ENCODE results near the gene DCDC2B.

The DCDC2B gene

GRCh38 chr1:32184650-32185049 is 24.2 kb upstream of the DCDC2B start:
- H3K79me2 ChIP-seq (ENCODE audit: low read length) = peaks cover 73% of the 10 kb centered on the region
- no peaks in the 10 kb centered on the region for H3K27me3 ChIP-seq (replicated peaks; ENCODE audit: insufficient read depth, low read length)
- H3F3A ChIP-seq (ENCODE audit: insufficient read depth, low read length) = peaks cover 4% of the 10 kb centered on the region; the same call in 1 of the 2 replicates
- no peaks in the 10 kb centered on the region for H3K9me2 ChIP-seq (replicated peaks; ENCODE audit: insufficient read depth, low read length)
- H3K9me3 ChIP-seq (replicated peaks; ENCODE audit: insufficient read depth, low read length) = no peaks in the 10 kb centered on the region
- no peak overlapping the region for H2AFZ ChIP-seq (ENCODE audit: low read length)
- no peak overlapping the region for H3K4me3 ChIP-seq (ENCODE audit: low read length)
- no peak overlapping the region for H3K9ac ChIP-seq (ENCODE audit: low read length)
- no peak for DNase-seq
- H3K4me1 ChIP-seq (ENCODE audit: low read length) = peaks cover 8% of the 10 kb centered on the region; the same call in 1 of the 2 replicates
- no peak overlapping the region for H3K27ac ChIP-seq (ENCODE audit: low read length)
- H3K36me3 ChIP-seq (replicated peaks; ENCODE audit: insufficient read depth, low read length) = peaks cover 26% of the 10 kb centered on the region
- TF ChIP-seq EZH2 (optimal IDR thresholded peaks at IDR 0.05; ENCODE audit: low read depth, low read length) (no peak), CTCF (IDR thresholded peaks at IDR 0.05; ENCODE audit: low read length) (no peak)
- no peak overlapping the region for H3K4me2 ChIP-seq (ENCODE audit: low read depth, low read length)
- H4K20me1 ChIP-seq (ENCODE audit: insufficient read depth, low read length) = no peaks in the 10 kb centered on the region

- no peak for DNase-seq
- Histone ChIP-seq H3K9me2 (replicated peaks; ENCODE audit: insufficient read depth, low read length) (no peaks in the 10 kb centered on the region), H2AFZ (ENCODE audit: low read length) (no peak overlapping the region), H3K4me2 (ENCODE audit: low read depth, low read length) (no peak overlapping the region), H3K27me3 (replicated peaks; ENCODE audit: insufficient read depth, low read length) (no peaks in the 10 kb centered on the region), H4K20me1 (ENCODE audit: insufficient read depth, low read length) (no peaks in the 10 kb centered on the region), H3K4me1 (ENCODE audit: low read length) (peaks cover 1% of the 10 kb centered on the region; the same call in 1 of the 2 replicates), H3K79me2 (ENCODE audit: low read length) (peaks cover 60% of the 10 kb centered on the region), H3K27ac (ENCODE audit: low read length) (no peak overlapping the region), H3K36me3 (replicated peaks; ENCODE audit: insufficient read depth, low read length) (peaks cover 24% of the 10 kb centered on the region), H3K4me3 (ENCODE audit: low read length) (no peak overlapping the region), H3F3A (ENCODE audit: insufficient read depth, low read length) (no peaks in the 10 kb centered on the region), H3K9me3 (replicated peaks; ENCODE audit: insufficient read depth, low read length) (no peaks in the 10 kb centered on the region), H3K9ac (ENCODE audit: low read length) (no peak overlapping the region)
- no peak for TF ChIP-seq EZH2 (optimal IDR thresholded peaks at IDR 0.05; ENCODE audit: low read depth, low read length)
- TF ChIP-seq EZH2phosphoT487 (IDR thresholded peaks at IDR 0.05; ENCODE audit: low read length) = no peak
- TF ChIP-seq CTCF (IDR thresholded peaks at IDR 0.05; ENCODE audit: low read length) = no peak
Observed at GRCh38 chr1:32186077-32186476, 22.8 kb upstream of the DCDC2B start.

- no peaks in the 10 kb centered on the region for H4K20me1 ChIP-seq (ENCODE audit: insufficient read depth, low read length)
- DNase-seq = no peak
- H3F3A ChIP-seq (ENCODE audit: insufficient read depth, low read length) = no peaks in the 10 kb centered on the region
- TF ChIP-seq CTCF (IDR thresholded peaks at IDR 0.05; ENCODE audit: low read length) = no peak
- TF ChIP-seq EZH2 (optimal IDR thresholded peaks at IDR 0.05; ENCODE audit: low read depth, low read length) = no peak
- TF ChIP-seq EZH2phosphoT487 (IDR thresholded peaks at IDR 0.05; ENCODE audit: low read length) = no peak
- no peaks in the 10 kb centered on the region for H3K27me3 ChIP-seq (replicated peaks; ENCODE audit: insufficient read depth, low read length)
- H3K4me1 ChIP-seq (ENCODE audit: low read length) = no peaks in the 10 kb centered on the region
- H3K79me2 ChIP-seq (ENCODE audit: low read length) = peaks cover 60% of the 10 kb centered on the region
- H3K36me3 ChIP-seq (replicated peaks; ENCODE audit: insufficient read depth, low read length) = peaks cover 26% of the 10 kb centered on the region
- no peak overlapping the region for H3K4me3 ChIP-seq (ENCODE audit: low read length)
- H3K4me2 ChIP-seq (ENCODE audit: low read depth, low read length) = no peak overlapping the region
- H3K9me2 ChIP-seq (replicated peaks; ENCODE audit: insufficient read depth, low read length) = no peaks in the 10 kb centered on the region
- no peaks in the 10 kb centered on the region for H3K9me3 ChIP-seq (replicated peaks; ENCODE audit: insufficient read depth, low read length)
- no peak overlapping the region for H3K9ac ChIP-seq (ENCODE audit: low read length)
- H3K27ac ChIP-seq (ENCODE audit: low read length) = no peak overlapping the region
- H2AFZ ChIP-seq (ENCODE audit: low read length) = no peak overlapping the region
Observed at GRCh38 chr1:32186491-32186890, 22.4 kb upstream of the DCDC2B start.

Measured in MM.1S (cell line).